Measurements from ENCODE around the gene RHOT1.

The RHOT1 gene

DNA sequence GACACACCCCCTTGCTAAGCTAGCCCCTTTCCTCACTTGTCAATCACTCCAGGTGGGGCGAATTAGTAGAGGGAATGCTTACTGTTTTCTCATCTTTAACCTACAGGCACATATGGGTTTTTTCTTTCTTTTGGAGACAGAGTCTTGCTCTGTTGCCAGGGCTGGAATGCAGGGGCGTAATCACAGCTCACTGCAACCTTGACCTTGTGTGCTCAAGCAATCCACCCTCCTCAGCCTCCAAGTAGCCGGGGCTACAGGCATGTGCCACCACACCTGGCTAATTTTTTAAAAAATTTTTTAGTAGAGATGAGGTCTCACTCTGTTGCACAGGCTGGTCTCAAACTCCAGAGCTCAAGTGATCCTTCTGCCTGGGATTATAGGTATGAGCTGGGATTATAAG, 84.6 kb downstream of the RHOT1 start:
- TF ChIP-seq NFIC (IDR thresholded peaks at IDR 0.05), result no peak
- no peak for TF ChIP-seq CEBPB (IDR thresholded peaks at IDR 0.05)
- TF ChIP-seq, protein P1, sequence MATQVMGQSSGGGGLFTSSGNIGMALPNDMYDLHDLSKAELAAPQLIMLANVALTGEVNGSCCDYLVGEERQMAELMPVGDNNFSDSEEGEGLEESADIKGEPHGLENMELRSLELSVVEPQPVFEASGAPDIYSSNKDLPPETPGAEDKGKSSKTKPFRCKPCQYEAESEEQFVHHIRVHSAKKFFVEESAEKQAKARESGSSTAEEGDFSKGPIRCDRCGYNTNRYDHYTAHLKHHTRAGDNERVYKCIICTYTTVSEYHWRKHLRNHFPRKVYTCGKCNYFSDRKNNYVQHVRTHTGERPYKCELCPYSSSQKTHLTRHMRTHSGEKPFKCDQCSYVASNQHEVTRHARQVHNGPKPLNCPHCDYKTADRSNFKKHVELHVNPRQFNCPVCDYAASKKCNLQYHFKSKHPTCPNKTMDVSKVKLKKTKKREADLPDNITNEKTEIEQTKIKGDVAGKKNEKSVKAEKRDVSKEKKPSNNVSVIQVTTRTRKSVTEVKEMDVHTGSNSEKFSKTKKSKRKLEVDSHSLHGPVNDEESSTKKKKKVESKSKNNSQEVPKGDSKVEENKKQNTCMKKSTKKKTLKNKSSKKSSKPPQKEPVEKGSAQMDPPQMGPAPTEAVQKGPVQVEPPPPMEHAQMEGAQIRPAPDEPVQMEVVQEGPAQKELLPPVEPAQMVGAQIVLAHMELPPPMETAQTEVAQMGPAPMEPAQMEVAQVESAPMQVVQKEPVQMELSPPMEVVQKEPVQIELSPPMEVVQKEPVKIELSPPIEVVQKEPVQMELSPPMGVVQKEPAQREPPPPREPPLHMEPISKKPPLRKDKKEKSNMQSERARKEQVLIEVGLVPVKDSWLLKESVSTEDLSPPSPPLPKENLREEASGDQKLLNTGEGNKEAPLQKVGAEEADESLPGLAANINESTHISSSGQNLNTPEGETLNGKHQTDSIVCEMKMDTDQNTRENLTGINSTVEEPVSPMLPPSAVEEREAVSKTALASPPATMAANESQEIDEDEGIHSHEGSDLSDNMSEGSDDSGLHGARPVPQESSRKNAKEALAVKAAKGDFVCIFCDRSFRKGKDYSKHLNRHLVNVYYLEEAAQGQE (IDR thresholded peaks at IDR 0.05; ENCODE audit: low read depth), result no peak
- no peak for TF ChIP-seq TCF12 (IDR thresholded peaks at IDR 0.05; ENCODE audit: low read depth)
- no peak for TF ChIP-seq FOXM1 (IDR thresholded peaks at IDR 0.05; ENCODE audit: borderline replicate concordance, low read depth)
- no peak for TF ChIP-seq MAX (IDR thresholded peaks at IDR 0.05)
- TF ChIP-seq EGR1 (IDR thresholded peaks at IDR 0.05), result no peak
- no peak for TF ChIP-seq ZBTB7A (IDR thresholded peaks at IDR 0.05; ENCODE audit: low read depth)
- TF ChIP-seq USF1 (IDR thresholded peaks at IDR 0.05), result no peak
- TF ChIP-seq RAD21 (IDR thresholded peaks at IDR 0.05; ENCODE audit: low read depth), result no peak
- no peak for TF ChIP-seq YY1 (IDR thresholded peaks at IDR 0.05; ENCODE audit: low read depth)
- TF ChIP-seq CREB1 (IDR thresholded peaks at IDR 0.05; ENCODE audit: low read depth), result no peak
- TF ChIP-seq TEAD4 (IDR thresholded peaks at IDR 0.05), result no peak
- TF ChIP-seq EP300 (IDR thresholded peaks at IDR 0.05; ENCODE audit: borderline replicate concordance), result no peak
- no peak for TF ChIP-seq TAF1 (IDR thresholded peaks at IDR 0.05; ENCODE audit: low read depth)

DNA sequence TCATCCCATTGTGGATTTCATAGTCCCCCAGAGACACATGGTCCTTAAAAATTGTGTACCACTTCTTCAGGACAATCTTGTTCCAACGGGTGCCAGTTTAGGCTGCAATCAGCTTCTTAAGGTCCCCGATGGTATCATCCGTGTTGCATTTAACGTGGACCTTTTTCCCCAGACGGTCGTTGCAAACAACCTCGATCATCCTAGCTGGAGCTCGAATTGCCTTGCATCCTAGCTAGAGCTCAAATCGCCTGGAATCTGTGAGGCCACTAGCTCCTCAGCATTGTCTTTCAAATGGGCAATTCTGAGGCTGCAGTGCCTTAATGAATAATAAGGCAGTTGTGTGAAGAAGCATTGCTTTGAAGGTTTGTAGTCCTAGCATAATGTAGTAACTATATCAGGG, 85.6 kb downstream of the RHOT1 start:
- TF ChIP-seq CEBPB (IDR thresholded peaks at IDR 0.05) (no peak), ZBTB7A (IDR thresholded peaks at IDR 0.05; ENCODE audit: low read depth) (no peak)

DNA sequence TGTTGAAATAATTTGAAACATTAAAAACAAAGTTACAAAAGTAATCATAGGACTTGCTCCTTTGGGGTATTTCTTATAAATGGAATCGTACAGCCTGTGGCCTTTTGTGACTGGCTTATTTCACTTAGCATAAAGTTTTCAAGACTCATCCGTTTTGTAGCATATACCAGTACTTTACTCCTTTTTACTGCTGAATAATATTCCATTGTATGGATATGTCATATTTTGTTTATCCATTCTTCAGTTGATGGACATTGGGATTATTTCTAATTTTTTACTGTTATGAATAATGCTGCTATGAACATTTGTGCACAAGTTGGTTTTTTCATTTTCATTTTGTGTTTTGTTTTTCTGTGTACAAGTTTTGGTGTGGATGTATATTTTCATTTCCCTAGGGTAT, 93.3 kb downstream of the RHOT1 start:
- TF ChIP-seq, protein P1 (IDR thresholded peaks at IDR 0.05; ENCODE audit: low read depth), result no peak
- TF ChIP-seq FOXM1 (IDR thresholded peaks at IDR 0.05; ENCODE audit: borderline replicate concordance, low read depth) (no peak), TEAD4 (IDR thresholded peaks at IDR 0.05) (no peak), YY1 (IDR thresholded peaks at IDR 0.05; ENCODE audit: low read depth) (no peak), TCF12 (IDR thresholded peaks at IDR 0.05; ENCODE audit: low read depth) (no peak), MAX (IDR thresholded peaks at IDR 0.05) (no peak), EP300 (IDR thresholded peaks at IDR 0.05; ENCODE audit: borderline replicate concordance) (no peak), CREB1 (IDR thresholded peaks at IDR 0.05; ENCODE audit: low read depth) (no peak), NFIC (IDR thresholded peaks at IDR 0.05) (no peak), CEBPB (IDR thresholded peaks at IDR 0.05) (no peak), EGR1 (IDR thresholded peaks at IDR 0.05) (no peak), TAF1 (IDR thresholded peaks at IDR 0.05; ENCODE audit: low read depth) (no peak), ZBTB7A (IDR thresholded peaks at IDR 0.05; ENCODE audit: low read depth) (no peak), USF1 (IDR thresholded peaks at IDR 0.05) (no peak), RAD21 (IDR thresholded peaks at IDR 0.05; ENCODE audit: low read depth) (no peak)

GRCh38 chr17:32239456-32239855, 97.2 kb downstream of the RHOT1 start:
- TF ChIP-seq YY1 (IDR thresholded peaks at IDR 0.05; ENCODE audit: low read depth) (no peak), TAF1 (IDR thresholded peaks at IDR 0.05; ENCODE audit: low read depth) (no peak), USF1 (IDR thresholded peaks at IDR 0.05) (no peak), CREB1 (IDR thresholded peaks at IDR 0.05; ENCODE audit: low read depth) (no peak), MAX (IDR thresholded peaks at IDR 0.05) (no peak), FOXM1 (IDR thresholded peaks at IDR 0.05; ENCODE audit: borderline replicate concordance, low read depth) (no peak), ZBTB7A (IDR thresholded peaks at IDR 0.05; ENCODE audit: low read depth) (no peak), TEAD4 (IDR thresholded peaks at IDR 0.05) (no peak), NFIC (IDR thresholded peaks at IDR 0.05) (no peak), RAD21 (IDR thresholded peaks at IDR 0.05; ENCODE audit: low read depth) (no peak), CEBPB (IDR thresholded peaks at IDR 0.05) (no peak), EP300 (IDR thresholded peaks at IDR 0.05; ENCODE audit: borderline replicate concordance) (no peak), TCF12 (IDR thresholded peaks at IDR 0.05; ENCODE audit: low read depth) (no peak), EGR1 (IDR thresholded peaks at IDR 0.05) (no peak)
- TF ChIP-seq, protein P1 (IDR thresholded peaks at IDR 0.05; ENCODE audit: low read depth), result no peak

Data from Ishikawa (cell line).